Measurements from ENCODE around the gene MAJIN. TPM values are rescaled to one million over a fixed set of nuclear protein-coding genes. Genes with fewer than 3 reads are reported as not detected.

The MAJIN gene
- total and polyA plus RNA-seq, 9 of the 15 experiments (the other 6 are each of a cell fraction or from before 2014, with no cell fraction given) = 0.17 to 0.83 (median 0.24) TPM; not detected in 2

DNA sequence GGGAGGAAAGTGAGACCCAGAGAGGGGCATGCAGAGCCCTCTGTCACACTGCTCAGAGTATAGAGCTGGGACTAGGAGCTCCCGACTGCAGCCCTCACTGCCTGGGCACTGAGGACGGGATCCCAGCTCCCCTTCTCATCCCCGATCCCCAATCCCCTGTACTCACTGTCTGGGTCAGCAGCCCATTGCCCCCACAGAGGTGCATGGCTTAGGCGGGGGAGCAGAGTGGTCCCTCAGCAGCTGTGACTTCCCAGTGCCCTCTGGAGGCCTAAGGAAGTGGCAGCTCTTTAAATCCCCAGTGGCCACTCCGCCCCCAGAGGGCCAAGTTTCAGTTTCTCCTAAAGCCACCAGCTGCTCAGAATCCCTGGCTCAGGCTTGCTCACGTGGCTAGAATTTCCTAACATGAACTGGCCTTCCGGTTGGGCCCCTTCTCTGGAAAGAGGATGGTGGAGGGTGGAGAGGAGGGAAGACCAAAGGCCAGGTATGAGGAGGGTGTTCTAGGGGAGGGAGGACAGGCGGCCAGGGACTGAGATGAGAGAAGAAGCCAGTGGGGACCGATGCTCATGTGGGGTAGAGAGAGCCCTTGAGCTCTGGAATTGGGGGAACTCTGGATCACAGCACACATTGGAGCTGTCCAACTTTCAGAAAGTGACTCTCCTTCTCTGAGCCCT is 24.9 kb upstream of the MAJIN start, which contains the start of gene BATF2 (continued):
- TF ChIP-seq, protein P1, sequence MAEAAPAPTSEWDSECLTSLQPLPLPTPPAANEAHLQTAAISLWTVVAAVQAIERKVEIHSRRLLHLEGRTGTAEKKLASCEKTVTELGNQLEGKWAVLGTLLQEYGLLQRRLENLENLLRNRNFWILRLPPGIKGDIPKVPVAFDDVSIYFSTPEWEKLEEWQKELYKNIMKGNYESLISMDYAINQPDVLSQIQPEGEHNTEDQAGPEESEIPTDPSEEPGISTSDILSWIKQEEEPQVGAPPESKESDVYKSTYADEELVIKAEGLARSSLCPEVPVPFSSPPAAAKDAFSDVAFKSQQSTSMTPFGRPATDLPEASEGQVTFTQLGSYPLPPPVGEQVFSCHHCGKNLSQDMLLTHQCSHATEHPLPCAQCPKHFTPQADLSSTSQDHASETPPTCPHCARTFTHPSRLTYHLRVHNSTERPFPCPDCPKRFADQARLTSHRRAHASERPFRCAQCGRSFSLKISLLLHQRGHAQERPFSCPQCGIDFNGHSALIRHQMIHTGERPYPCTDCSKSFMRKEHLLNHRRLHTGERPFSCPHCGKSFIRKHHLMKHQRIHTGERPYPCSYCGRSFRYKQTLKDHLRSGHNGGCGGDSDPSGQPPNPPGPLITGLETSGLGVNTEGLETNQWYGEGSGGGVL (CRISPR knock-in tag; IDR thresholded peaks at IDR 0.05) = no peak
- TF ChIP-seq, protein P2, sequence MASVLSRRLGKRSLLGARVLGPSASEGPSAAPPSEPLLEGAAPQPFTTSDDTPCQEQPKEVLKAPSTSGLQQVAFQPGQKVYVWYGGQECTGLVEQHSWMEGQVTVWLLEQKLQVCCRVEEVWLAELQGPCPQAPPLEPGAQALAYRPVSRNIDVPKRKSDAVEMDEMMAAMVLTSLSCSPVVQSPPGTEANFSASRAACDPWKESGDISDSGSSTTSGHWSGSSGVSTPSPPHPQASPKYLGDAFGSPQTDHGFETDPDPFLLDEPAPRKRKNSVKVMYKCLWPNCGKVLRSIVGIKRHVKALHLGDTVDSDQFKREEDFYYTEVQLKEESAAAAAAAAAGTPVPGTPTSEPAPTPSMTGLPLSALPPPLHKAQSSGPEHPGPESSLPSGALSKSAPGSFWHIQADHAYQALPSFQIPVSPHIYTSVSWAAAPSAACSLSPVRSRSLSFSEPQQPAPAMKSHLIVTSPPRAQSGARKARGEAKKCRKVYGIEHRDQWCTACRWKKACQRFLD (CRISPR knock-in tag; IDR thresholded peaks at IDR 0.05) = no peak
- TF ChIP-seq, protein P3, sequence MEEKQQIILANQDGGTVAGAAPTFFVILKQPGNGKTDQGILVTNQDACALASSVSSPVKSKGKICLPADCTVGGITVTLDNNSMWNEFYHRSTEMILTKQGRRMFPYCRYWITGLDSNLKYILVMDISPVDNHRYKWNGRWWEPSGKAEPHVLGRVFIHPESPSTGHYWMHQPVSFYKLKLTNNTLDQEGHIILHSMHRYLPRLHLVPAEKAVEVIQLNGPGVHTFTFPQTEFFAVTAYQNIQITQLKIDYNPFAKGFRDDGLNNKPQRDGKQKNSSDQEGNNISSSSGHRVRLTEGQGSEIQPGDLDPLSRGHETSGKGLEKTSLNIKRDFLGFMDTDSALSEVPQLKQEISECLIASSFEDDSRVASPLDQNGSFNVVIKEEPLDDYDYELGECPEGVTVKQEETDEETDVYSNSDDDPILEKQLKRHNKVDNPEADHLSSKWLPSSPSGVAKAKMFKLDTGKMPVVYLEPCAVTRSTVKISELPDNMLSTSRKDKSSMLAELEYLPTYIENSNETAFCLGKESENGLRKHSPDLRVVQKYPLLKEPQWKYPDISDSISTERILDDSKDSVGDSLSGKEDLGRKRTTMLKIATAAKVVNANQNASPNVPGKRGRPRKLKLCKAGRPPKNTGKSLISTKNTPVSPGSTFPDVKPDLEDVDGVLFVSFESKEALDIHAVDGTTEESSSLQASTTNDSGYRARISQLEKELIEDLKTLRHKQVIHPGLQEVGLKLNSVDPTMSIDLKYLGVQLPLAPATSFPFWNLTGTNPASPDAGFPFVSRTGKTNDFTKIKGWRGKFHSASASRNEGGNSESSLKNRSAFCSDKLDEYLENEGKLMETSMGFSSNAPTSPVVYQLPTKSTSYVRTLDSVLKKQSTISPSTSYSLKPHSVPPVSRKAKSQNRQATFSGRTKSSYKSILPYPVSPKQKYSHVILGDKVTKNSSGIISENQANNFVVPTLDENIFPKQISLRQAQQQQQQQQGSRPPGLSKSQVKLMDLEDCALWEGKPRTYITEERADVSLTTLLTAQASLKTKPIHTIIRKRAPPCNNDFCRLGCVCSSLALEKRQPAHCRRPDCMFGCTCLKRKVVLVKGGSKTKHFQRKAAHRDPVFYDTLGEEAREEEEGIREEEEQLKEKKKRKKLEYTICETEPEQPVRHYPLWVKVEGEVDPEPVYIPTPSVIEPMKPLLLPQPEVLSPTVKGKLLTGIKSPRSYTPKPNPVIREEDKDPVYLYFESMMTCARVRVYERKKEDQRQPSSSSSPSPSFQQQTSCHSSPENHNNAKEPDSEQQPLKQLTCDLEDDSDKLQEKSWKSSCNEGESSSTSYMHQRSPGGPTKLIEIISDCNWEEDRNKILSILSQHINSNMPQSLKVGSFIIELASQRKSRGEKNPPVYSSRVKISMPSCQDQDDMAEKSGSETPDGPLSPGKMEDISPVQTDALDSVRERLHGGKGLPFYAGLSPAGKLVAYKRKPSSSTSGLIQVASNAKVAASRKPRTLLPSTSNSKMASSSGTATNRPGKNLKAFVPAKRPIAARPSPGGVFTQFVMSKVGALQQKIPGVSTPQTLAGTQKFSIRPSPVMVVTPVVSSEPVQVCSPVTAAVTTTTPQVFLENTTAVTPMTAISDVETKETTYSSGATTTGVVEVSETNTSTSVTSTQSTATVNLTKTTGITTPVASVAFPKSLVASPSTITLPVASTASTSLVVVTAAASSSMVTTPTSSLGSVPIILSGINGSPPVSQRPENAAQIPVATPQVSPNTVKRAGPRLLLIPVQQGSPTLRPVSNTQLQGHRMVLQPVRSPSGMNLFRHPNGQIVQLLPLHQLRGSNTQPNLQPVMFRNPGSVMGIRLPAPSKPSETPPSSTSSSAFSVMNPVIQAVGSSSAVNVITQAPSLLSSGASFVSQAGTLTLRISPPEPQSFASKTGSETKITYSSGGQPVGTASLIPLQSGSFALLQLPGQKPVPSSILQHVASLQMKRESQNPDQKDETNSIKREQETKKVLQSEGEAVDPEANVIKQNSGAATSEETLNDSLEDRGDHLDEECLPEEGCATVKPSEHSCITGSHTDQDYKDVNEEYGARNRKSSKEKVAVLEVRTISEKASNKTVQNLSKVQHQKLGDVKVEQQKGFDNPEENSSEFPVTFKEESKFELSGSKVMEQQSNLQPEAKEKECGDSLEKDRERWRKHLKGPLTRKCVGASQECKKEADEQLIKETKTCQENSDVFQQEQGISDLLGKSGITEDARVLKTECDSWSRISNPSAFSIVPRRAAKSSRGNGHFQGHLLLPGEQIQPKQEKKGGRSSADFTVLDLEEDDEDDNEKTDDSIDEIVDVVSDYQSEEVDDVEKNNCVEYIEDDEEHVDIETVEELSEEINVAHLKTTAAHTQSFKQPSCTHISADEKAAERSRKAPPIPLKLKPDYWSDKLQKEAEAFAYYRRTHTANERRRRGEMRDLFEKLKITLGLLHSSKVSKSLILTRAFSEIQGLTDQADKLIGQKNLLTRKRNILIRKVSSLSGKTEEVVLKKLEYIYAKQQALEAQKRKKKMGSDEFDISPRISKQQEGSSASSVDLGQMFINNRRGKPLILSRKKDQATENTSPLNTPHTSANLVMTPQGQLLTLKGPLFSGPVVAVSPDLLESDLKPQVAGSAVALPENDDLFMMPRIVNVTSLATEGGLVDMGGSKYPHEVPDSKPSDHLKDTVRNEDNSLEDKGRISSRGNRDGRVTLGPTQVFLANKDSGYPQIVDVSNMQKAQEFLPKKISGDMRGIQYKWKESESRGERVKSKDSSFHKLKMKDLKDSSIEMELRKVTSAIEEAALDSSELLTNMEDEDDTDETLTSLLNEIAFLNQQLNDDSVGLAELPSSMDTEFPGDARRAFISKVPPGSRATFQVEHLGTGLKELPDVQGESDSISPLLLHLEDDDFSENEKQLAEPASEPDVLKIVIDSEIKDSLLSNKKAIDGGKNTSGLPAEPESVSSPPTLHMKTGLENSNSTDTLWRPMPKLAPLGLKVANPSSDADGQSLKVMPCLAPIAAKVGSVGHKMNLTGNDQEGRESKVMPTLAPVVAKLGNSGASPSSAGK (IDR thresholded peaks at IDR 0.05) = peak; percentile 49; the same call in 1 of the 2 replicates
- peak; percentile 45; the same call in 1 of the 2 replicates for TF ChIP-seq ZNF197 (CRISPR knock-in tag; IDR thresholded peaks at IDR 0.05; ENCODE audit: low read depth)
- TF ChIP-seq, protein P4, sequence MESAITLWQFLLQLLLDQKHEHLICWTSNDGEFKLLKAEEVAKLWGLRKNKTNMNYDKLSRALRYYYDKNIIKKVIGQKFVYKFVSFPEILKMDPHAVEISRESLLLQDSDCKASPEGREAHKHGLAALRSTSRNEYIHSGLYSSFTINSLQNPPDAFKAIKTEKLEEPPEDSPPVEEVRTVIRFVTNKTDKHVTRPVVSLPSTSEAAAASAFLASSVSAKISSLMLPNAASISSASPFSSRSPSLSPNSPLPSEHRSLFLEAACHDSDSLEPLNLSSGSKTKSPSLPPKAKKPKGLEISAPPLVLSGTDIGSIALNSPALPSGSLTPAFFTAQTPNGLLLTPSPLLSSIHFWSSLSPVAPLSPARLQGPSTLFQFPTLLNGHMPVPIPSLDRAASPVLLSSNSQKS (CRISPR knock-in tag; IDR thresholded peaks at IDR 0.05) = no peak
- no peak for TF ChIP-seq CHCHD3 (CRISPR knock-in tag; IDR thresholded peaks at IDR 0.05)
- TF ChIP-seq, protein P5, sequence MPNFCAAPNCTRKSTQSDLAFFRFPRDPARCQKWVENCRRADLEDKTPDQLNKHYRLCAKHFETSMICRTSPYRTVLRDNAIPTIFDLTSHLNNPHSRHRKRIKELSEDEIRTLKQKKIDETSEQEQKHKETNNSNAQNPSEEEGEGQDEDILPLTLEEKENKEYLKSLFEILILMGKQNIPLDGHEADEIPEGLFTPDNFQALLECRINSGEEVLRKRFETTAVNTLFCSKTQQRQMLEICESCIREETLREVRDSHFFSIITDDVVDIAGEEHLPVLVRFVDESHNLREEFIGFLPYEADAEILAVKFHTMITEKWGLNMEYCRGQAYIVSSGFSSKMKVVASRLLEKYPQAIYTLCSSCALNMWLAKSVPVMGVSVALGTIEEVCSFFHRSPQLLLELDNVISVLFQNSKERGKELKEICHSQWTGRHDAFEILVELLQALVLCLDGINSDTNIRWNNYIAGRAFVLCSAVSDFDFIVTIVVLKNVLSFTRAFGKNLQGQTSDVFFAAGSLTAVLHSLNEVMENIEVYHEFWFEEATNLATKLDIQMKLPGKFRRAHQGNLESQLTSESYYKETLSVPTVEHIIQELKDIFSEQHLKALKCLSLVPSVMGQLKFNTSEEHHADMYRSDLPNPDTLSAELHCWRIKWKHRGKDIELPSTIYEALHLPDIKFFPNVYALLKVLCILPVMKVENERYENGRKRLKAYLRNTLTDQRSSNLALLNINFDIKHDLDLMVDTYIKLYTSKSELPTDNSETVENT (CRISPR knock-in tag; IDR thresholded peaks at IDR 0.05) = no peak

All from K562 (cell line).